Measurements from ENCODE around the gene KDM3A. TPM values are rescaled to one million over a fixed set of nuclear protein-coding genes. Genes with fewer than 3 reads are reported as not detected.

Gene KDM3A
- total RNA-seq, 1 donor from 2014 or later = 73.7 TPM

DNA sequence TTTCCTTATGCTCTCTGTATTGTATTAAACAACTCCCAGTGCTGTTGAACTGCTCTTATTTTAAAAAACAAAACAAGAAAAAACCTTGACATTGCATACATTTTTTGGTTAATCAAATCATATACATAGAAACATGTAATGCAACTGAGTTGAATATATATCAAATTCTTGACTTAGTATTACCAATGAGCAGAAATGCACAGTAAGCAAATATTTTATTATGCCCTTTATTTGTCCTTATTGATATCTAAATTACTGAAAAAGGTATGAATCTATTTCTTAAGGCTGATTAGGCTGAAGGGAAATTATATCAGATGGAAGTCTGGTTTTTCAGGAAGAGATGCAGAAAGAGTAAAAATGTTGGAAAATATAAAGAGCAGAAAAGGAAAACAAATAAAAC lies 6.9 kb upstream of the KDM3A start:
- DNase-seq (ENCODE audit: low spot score, unreplicated experiment) = no peak
- TF ChIP-seq, protein P1, sequence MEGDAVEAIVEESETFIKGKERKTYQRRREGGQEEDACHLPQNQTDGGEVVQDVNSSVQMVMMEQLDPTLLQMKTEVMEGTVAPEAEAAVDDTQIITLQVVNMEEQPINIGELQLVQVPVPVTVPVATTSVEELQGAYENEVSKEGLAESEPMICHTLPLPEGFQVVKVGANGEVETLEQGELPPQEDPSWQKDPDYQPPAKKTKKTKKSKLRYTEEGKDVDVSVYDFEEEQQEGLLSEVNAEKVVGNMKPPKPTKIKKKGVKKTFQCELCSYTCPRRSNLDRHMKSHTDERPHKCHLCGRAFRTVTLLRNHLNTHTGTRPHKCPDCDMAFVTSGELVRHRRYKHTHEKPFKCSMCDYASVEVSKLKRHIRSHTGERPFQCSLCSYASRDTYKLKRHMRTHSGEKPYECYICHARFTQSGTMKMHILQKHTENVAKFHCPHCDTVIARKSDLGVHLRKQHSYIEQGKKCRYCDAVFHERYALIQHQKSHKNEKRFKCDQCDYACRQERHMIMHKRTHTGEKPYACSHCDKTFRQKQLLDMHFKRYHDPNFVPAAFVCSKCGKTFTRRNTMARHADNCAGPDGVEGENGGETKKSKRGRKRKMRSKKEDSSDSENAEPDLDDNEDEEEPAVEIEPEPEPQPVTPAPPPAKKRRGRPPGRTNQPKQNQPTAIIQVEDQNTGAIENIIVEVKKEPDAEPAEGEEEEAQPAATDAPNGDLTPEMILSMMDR (IDR thresholded peaks at IDR 0.05; ENCODE audit: unreplicated experiment) = no peak
- H3K4me1 Mint-ChIP-seq (ENCODE audit: low read depth) = no peaks in the 10 kb centered on the region

DNA sequence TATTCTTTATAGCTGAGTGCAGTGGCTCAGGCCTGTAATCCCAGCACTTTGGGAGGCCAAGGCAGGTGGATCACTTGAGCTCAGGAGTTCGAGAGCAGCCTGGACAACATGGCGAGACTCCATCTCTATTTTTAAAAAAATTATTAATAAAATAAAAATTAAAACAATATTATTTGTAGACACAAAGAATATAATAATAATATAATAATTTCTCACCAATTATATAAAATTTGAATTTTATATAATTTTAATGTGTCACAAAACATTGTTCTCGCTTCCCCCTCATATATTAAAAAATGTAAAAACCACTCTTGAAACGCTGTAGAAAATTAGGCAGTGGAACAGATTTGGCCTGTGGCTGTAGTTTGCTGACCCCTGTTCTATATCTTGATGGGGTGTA lies 5.6 kb upstream of the KDM3A start:
- TF ChIP-seq, protein P1 (IDR thresholded peaks at IDR 0.05; ENCODE audit: unreplicated experiment) = no peak
- Mint-ChIP-seq H3K36me3 (ENCODE audit: insufficient read depth) (peaks cover 9% of the 10 kb centered on the region), H3K27ac (no peak overlapping the region), H3K9me3 (ENCODE audit: low read depth) (peaks cover 32% of the 10 kb centered on the region), H3K4me1 (ENCODE audit: low read depth) (no peaks in the 10 kb centered on the region), H3K27me3 (peaks cover 30% of the 10 kb centered on the region), H3K4me3 (ENCODE audit: low read depth) (no peak overlapping the region)
- DNase-seq (ENCODE audit: low spot score, unreplicated experiment) = no peak

More for the DNA sequence above, 6.9 kb upstream of the KDM3A start:
- peaks cover 3% of the 10 kb centered on the region for H3K36me3 Mint-ChIP-seq (ENCODE audit: insufficient read depth)
- H3K4me3 Mint-ChIP-seq (ENCODE audit: low read depth) = no peak overlapping the region
- peaks cover 29% of the 10 kb centered on the region for H3K9me3 Mint-ChIP-seq (ENCODE audit: low read depth)
- no peak overlapping the region for H3K27ac Mint-ChIP-seq
- H3K27me3 Mint-ChIP-seq = peaks cover 32% of the 10 kb centered on the region

DNA sequence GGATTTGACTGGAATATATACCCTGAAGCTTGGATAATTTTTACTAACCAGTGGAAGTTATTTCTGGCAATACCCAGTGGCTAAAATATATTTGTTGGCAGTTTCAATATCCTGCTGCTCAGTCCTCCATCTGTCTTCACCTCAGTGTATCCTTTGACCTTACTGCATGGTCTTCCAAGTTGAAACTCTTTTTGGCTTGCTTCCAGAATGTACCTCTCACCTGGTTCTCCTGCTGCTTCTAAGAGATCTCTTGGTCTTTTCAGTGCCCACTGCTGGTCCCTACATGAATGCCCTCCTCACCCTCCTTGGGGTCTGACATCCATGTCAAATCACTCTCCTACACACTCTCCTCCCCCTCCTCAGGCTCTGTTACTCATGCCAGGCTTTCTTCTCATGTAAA lies 4.8 kb upstream of the KDM3A start:
- peaks cover 27% of the 10 kb centered on the region for H3K9me3 Mint-ChIP-seq (ENCODE audit: low read depth)
- TF ChIP-seq, protein P1 (IDR thresholded peaks at IDR 0.05; ENCODE audit: unreplicated experiment) = no peak
- H3K4me3 Mint-ChIP-seq (ENCODE audit: low read depth) = no peak overlapping the region
- H3K27ac Mint-ChIP-seq = no peak overlapping the region
- DNase-seq (ENCODE audit: low spot score, unreplicated experiment) = no peak
- H3K4me1 Mint-ChIP-seq (ENCODE audit: low read depth) = no peaks in the 10 kb centered on the region
- H3K27me3 Mint-ChIP-seq = peaks cover 28% of the 10 kb centered on the region
- peaks cover 10% of the 10 kb centered on the region for H3K36me3 Mint-ChIP-seq (ENCODE audit: insufficient read depth)

- Mint-ChIP-seq H3K27ac (peak overlapping the region; percentile 100), H3K4me1 (ENCODE audit: low read depth) (peaks cover 15% of the 10 kb centered on the region), H3K27me3 (peaks cover 5% of the 10 kb centered on the region), H3K36me3 (ENCODE audit: insufficient read depth) (peaks cover 13% of the 10 kb centered on the region), H3K9me3 (ENCODE audit: low read depth) (peaks cover 27% of the 10 kb centered on the region), H3K4me3 (ENCODE audit: low read depth) (peak overlapping the region; percentile 92)
- TF ChIP-seq, protein P1 (IDR thresholded peaks at IDR 0.05; ENCODE audit: unreplicated experiment) = no peak
- DNase-seq (ENCODE audit: low spot score, unreplicated experiment) = no peak
Measured at GRCh38 chr2:86439879-86440630, 1.1 kb upstream of the KDM3A start.

DNA sequence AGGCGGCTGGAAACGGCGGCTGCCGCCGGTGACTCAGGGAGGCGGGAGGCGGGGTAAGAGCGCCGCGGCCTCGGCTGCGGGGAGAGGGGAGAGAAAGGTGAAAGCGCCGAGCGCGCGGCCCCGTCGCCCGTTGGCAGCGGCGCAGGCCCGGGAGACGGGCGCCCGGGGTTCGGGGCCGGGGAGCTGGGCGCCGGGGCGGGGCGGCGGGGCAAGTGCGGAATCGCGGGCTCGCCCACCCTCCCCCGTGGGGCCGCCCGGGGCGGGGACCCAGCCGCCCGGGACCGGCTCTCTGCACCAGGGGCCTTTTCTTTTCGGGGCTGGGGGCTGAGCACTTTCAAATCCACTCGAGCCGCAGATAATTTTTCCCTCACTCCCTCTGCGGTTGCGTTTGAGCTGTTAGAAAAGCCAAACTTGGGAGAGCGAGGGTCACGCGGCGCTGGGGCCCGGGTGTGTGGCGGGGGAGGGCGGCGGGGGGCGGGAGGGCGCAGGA lies 266 bp downstream of the KDM3A start:
- peak overlapping the region; percentile 100 for H3K27ac Mint-ChIP-seq

More for the DNA sequence above, 266 bp downstream of the KDM3A start:
- Mint-ChIP-seq H3K9me3 (ENCODE audit: low read depth) (peaks cover 26% of the 10 kb centered on the region), H3K27me3 (peaks cover 3% of the 10 kb centered on the region), H3K4me1 (ENCODE audit: low read depth) (peaks cover 15% of the 10 kb centered on the region), H3K4me3 (ENCODE audit: low read depth) (peak overlapping the region; percentile 92), H3K36me3 (ENCODE audit: insufficient read depth) (peaks cover 14% of the 10 kb centered on the region)
- TF ChIP-seq, protein P1 (IDR thresholded peaks at IDR 0.05; ENCODE audit: unreplicated experiment) = no peak
- no peak for DNase-seq (ENCODE audit: low spot score, unreplicated experiment)

All from progenitor cell of endocrine pancreas (in vitro differentiated cells).